ENCODE data around the gene EHD1.
A peak's percentile ranks its signal among the peaks of the same experiment; 100 is the strongest.

Gene EHD1

DNA sequence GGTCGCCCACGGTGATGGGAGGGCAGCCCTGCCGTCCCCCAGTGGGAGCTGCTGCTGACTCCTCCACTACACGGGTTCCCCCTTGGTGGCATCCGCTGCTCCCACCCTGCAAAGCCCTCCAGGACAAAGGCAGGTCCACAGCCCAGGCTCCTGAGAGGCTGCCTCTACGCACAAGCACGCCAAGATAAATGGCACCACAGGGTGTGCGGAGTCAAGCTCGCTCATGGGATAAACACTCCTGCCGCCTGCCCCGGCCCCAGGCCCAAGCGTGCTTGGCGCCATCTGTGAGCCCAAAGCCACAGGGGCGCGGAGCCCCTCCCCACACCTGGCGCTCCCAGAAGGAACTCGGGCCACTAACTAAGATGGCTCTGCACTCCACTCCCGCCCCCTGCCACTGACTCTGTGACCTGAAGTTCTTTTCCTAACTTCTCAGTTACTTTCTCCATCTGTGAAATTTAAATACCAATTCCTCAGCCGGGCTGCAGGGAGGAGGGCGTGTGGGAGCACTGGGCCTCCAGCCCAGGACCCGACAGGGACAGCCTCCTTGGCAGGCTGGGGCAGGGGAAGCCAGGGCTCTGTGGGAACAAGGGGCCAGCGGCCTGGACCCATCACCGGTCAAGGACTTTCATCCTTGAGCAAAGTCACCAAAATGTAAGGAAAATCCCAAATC is 14.9 kb downstream of the EHD1 start:
- no peaks in the 10 kb centered on the region for H3K27me3 ChIP-seq (ENCODE audit: control insufficient read depth, insufficient read depth, low read length)
- H3K9me3 ChIP-seq (ENCODE audit: control insufficient read depth, insufficient read depth, low read length) = no peaks in the 10 kb centered on the region
- no peak overlapping the region for H3K4me3 ChIP-seq (ENCODE audit: low read depth, low read length)
- H3K27ac ChIP-seq (ENCODE audit: low read depth, low read length) = peak overlapping the region; percentile 68
- peak overlapping the region; percentile 40; the same call in 1 of the 2 replicates for H3K9ac ChIP-seq (ENCODE audit: low read depth, low read length)
- H3K4me1 ChIP-seq (ENCODE audit: control insufficient read depth, insufficient read depth, low read length) = peaks cover 21% of the 10 kb centered on the region
- H3K36me3 ChIP-seq (ENCODE audit: control insufficient read depth, insufficient read depth, low read length) = no peaks in the 10 kb centered on the region; the same call in 1 of the 2 replicates

GRCh38 chr11:64862987-64863390 is 15.4 kb downstream of the EHD1 start:
- H3K9me3 ChIP-seq (ENCODE audit: control insufficient read depth, insufficient read depth, low read length) = no peaks in the 10 kb centered on the region
- peaks cover 21% of the 10 kb centered on the region for H3K4me1 ChIP-seq (ENCODE audit: control insufficient read depth, insufficient read depth, low read length)
- H3K36me3 ChIP-seq (ENCODE audit: control insufficient read depth, insufficient read depth, low read length) = no peaks in the 10 kb centered on the region; the same call in 1 of the 2 replicates
- H3K27ac ChIP-seq (ENCODE audit: low read depth, low read length) = peak overlapping the region; percentile 68
- H3K27me3 ChIP-seq (ENCODE audit: control insufficient read depth, insufficient read depth, low read length) = no peaks in the 10 kb centered on the region
- no peak overlapping the region for H3K9ac ChIP-seq (ENCODE audit: low read depth, low read length)
- no peak overlapping the region for H3K4me3 ChIP-seq (ENCODE audit: low read depth, low read length)

GRCh38 chr11:64861227-64861975 is 17.0 kb downstream of the EHD1 start:
- Histone ChIP-seq H3K9me3 (ENCODE audit: control insufficient read depth, insufficient read depth, low read length) (no peaks in the 10 kb centered on the region), H3K4me3 (ENCODE audit: low read depth, low read length) (no peak overlapping the region), H3K27me3 (ENCODE audit: control insufficient read depth, insufficient read depth, low read length) (no peaks in the 10 kb centered on the region), H3K36me3 (ENCODE audit: control insufficient read depth, insufficient read depth, low read length) (peaks cover 3% of the 10 kb centered on the region), H3K9ac (ENCODE audit: low read depth, low read length) (no peak overlapping the region), H3K4me1 (ENCODE audit: control insufficient read depth, insufficient read depth, low read length) (peaks cover 21% of the 10 kb centered on the region), H3K27ac (ENCODE audit: low read depth, low read length) (no peak overlapping the region)

- Histone ChIP-seq H3K4me3 (ENCODE audit: low read depth, low read length) (no peak overlapping the region), H3K9me3 (ENCODE audit: control insufficient read depth, insufficient read depth, low read length) (no peaks in the 10 kb centered on the region), H3K36me3 (ENCODE audit: control insufficient read depth, insufficient read depth, low read length) (peaks cover 4% of the 10 kb centered on the region), H3K4me1 (ENCODE audit: control insufficient read depth, insufficient read depth, low read length) (peaks cover 23% of the 10 kb centered on the region), H3K27me3 (ENCODE audit: control insufficient read depth, insufficient read depth, low read length) (no peaks in the 10 kb centered on the region), H3K9ac (ENCODE audit: low read depth, low read length) (no peak overlapping the region), H3K27ac (ENCODE audit: low read depth, low read length) (no peak overlapping the region)
Measured at GRCh38 chr11:64859542-64860414, 18.6 kb downstream of the EHD1 start.

- Histone ChIP-seq H3K4me1 (ENCODE audit: control insufficient read depth, insufficient read depth, low read length) (peaks cover 11% of the 10 kb centered on the region), H3K9ac (ENCODE audit: low read depth, low read length) (no peak overlapping the region), H3K27ac (ENCODE audit: low read depth, low read length) (no peak overlapping the region), H3K36me3 (ENCODE audit: control insufficient read depth, insufficient read depth, low read length) (peaks cover 12% of the 10 kb centered on the region), H3K9me3 (ENCODE audit: control insufficient read depth, insufficient read depth, low read length) (no peaks in the 10 kb centered on the region), H3K27me3 (ENCODE audit: control insufficient read depth, insufficient read depth, low read length) (no peaks in the 10 kb centered on the region), H3K4me3 (ENCODE audit: low read depth, low read length) (no peak overlapping the region)
Measured at GRCh38 chr11:64858467-64859263, 19.8 kb downstream of the EHD1 start.

GRCh38 chr11:64857485-64857884 is 20.9 kb downstream of the EHD1 start:
- no peak overlapping the region for H3K9ac ChIP-seq (ENCODE audit: low read depth, low read length)
- no peaks in the 10 kb centered on the region for H3K9me3 ChIP-seq (ENCODE audit: control insufficient read depth, insufficient read depth, low read length)
- H3K27me3 ChIP-seq (ENCODE audit: control insufficient read depth, insufficient read depth, low read length) = no peaks in the 10 kb centered on the region
- peaks cover 14% of the 10 kb centered on the region for H3K36me3 ChIP-seq (ENCODE audit: control insufficient read depth, insufficient read depth, low read length)
- peaks cover 3% of the 10 kb centered on the region; the same call in 1 of the 2 replicates for H3K4me1 ChIP-seq (ENCODE audit: control insufficient read depth, insufficient read depth, low read length)
- no peak overlapping the region for H3K4me3 ChIP-seq (ENCODE audit: low read depth, low read length)
- no peak overlapping the region for H3K27ac ChIP-seq (ENCODE audit: low read depth, low read length)

GRCh38 chr11:64856382-64857227 is 21.8 kb downstream of the EHD1 start:
- Histone ChIP-seq H3K27me3 (ENCODE audit: control insufficient read depth, insufficient read depth, low read length) (no peaks in the 10 kb centered on the region), H3K36me3 (ENCODE audit: control insufficient read depth, insufficient read depth, low read length) (peaks cover 14% of the 10 kb centered on the region), H3K27ac (ENCODE audit: low read depth, low read length) (no peak overlapping the region), H3K4me1 (ENCODE audit: control insufficient read depth, insufficient read depth, low read length) (peaks cover 3% of the 10 kb centered on the region; the same call in 1 of the 2 replicates), H3K9me3 (ENCODE audit: control insufficient read depth, insufficient read depth, low read length) (no peaks in the 10 kb centered on the region), H3K4me3 (ENCODE audit: low read depth, low read length) (no peak overlapping the region), H3K9ac (ENCODE audit: low read depth, low read length) (no peak overlapping the region)

- peaks cover 3% of the 10 kb centered on the region; the same call in 1 of the 2 replicates for H3K4me1 ChIP-seq (ENCODE audit: control insufficient read depth, insufficient read depth, low read length)
- no peak overlapping the region for H3K9ac ChIP-seq (ENCODE audit: low read depth, low read length)
- peaks cover 14% of the 10 kb centered on the region for H3K36me3 ChIP-seq (ENCODE audit: control insufficient read depth, insufficient read depth, low read length)
Measured at GRCh38 chr11:64855596-64856304, 22.7 kb downstream of the EHD1 start.

More at GRCh38 chr11:64855596-64856304, 22.7 kb downstream of the EHD1 start:
- Histone ChIP-seq H3K9me3 (ENCODE audit: control insufficient read depth, insufficient read depth, low read length) (no peaks in the 10 kb centered on the region), H3K27me3 (ENCODE audit: control insufficient read depth, insufficient read depth, low read length) (no peaks in the 10 kb centered on the region), H3K27ac (ENCODE audit: low read depth, low read length) (peak overlapping the region; percentile 61), H3K4me3 (ENCODE audit: low read depth, low read length) (no peak overlapping the region)
